ELF-1 (cell line): ENCODE measurements around the gene PCDHGA9.
"Not testable (repeated sequence)": the region's sequence is repeated elsewhere in the genome, so short reads cannot be mapped to it uniquely, and the experiment has no call there.

Source experiments
- DNase-seq: peaks from one replicate; pipeline ENCODE4 v3.0.0-alpha.2; 2016; ENCODE audit warnings: low read depth, low spot score

PCDHGA9 gene

GRCh38 chr5:141383345-141383744 is 19.2 kb upstream of the PCDHGA9 start:
- no peak for DNase-seq

- no peak for DNase-seq
Measured at GRCh38 chr5:141384471-141385267, 17.9 kb upstream of the PCDHGA9 start.

- peak; percentile 77 for DNase-seq
Measured at GRCh38 chr5:141387557-141388311, 14.8 kb upstream of the PCDHGA9 start, which contains the start of gene PCDHGB4. Gene PCDHGB4, plus strand, starts transcription at chr5:141387698. Its CDS starts 187 bp downstream, at chr5:141387885.

GRCh38 chr5:141388661-141389060 is 13.9 kb upstream of the PCDHGA9 start:
- DNase-seq = no peak

- DNase-seq = no peak
Measured at GRCh38 chr5:141389153-141390042, 13.2 kb upstream of the PCDHGA9 start.

- no peak for DNase-seq
Measured at GRCh38 chr5:141392429-141393198, 10.0 kb upstream of the PCDHGA9 start, which contains the start of gene PCDHGA8. Gene PCDHGA8, plus strand, starts transcription at chr5:141392633. Its CDS starts 181 bp downstream, at chr5:141392814.

GRCh38 chr5:141393267-141393666 is 9.3 kb upstream of the PCDHGA9 start:
- no peak for DNase-seq

- not testable (repeated sequence) for DNase-seq
Measured at GRCh38 chr5:141394401-141395187, 8.0 kb upstream of the PCDHGA9 start.

- DNase-seq = not testable (repeated sequence)
Measured at GRCh38 chr5:141397756-141398551, 4.6 kb upstream of the PCDHGA9 start, which contains the start of gene PCDHGB5. Gene PCDHGB5, plus strand, starts transcription at chr5:141397947. Its CDS starts 181 bp downstream, at chr5:141398128.

- no peak for DNase-seq
Measured at GRCh38 chr5:141398608-141399007, 4.0 kb upstream of the PCDHGA9 start.

- DNase-seq = no peak
Measured at GRCh38 chr5:141399555-141400258, 2.9 kb upstream of the PCDHGA9 start.

GRCh38 chr5:141403387-141403786 is 809 bp downstream of the PCDHGA9 start:
- DNase-seq = no peak

- peak; percentile 82 for DNase-seq
Measured at GRCh38 chr5:141407790-141408505, 5.4 kb downstream of the PCDHGA9 start, which contains the start of gene PCDHGB6. Gene PCDHGB6, plus strand, starts transcription at chr5:141408021. Its CDS starts 182 bp downstream, at chr5:141408203.

- no peak for DNase-seq
Measured at GRCh38 chr5:141409598-141410306, 7.2 kb downstream of the PCDHGA9 start.

GRCh38 chr5:141411575-141411974 is 9.0 kb downstream of the PCDHGA9 start:
- DNase-seq = no peak

GRCh38 chr5:141412854-141413539 is 10.4 kb downstream of the PCDHGA9 start, which contains the start of gene PCDHGA10:
Gene PCDHGA10, plus strand, starts transcription at chr5:141412987. Its CDS starts 189 bp downstream, at chr5:141413176.
- peak; percentile 74 for DNase-seq
